IMR-90 (cell line): ENCODE measurements around the gene PRR9. TPM values are rescaled to one million over a fixed set of nuclear protein-coding genes. Genes with fewer than 3 reads are reported as not detected.

Source experiments
- ATAC-seq: fragments of 200-7000 bp; cut with Tn5 transposase; 2 replicates; pipeline ENCODE4 v1.9.1; 2020; ENCODE audit warnings: low read depth, mild to moderate bottlenecking, moderate library complexity
- BruUV-seq: library from RNA; stranded (reverse); fragments of 400-500 nt; replicated peaks from 2 replicates; lab custom pipeline; 2021; lab: Mats Ljungman, UMichigan
- CTCF ChIA-PET: fragments of 300-600 bp; formaldehyde crosslinking; extraction: SDS; loops from one replicate; lab custom pipeline; 2021; ENCODE audit warnings: antibody characterized with exemption; lab: Yijun Ruan, JAX
- POLR2A ChIA-PET: fragments of 300-600 bp; sonication (Branson Sonifier 250); formaldehyde crosslinking; loops from one replicate; lab custom pipeline; 2022; ENCODE audit warnings: antibody characterized with exemption; ENCODE audit not compliant: unreplicated experiment; lab: Charles Lee
- DNase-seq: peaks from one replicate; pipeline ENCODE4 v3.0.0; 2013
- H2AFZ ChIP-seq: replicated peaks from 2 replicates; pipeline ENCODE3; 2013; ENCODE audit warnings: low read length, mild to moderate bottlenecking; ENCODE audit not compliant: poor library complexity
- H2AK5ac ChIP-seq: 2 replicates; pipeline ENCODE4 v1.6.1; 2013; ENCODE audit warnings: low read depth, low read length, inconsistent platforms
- H2AK9ac ChIP-seq: replicated peaks from 2 replicates; pipeline ENCODE3; 2013; ENCODE audit warnings: mild to moderate bottlenecking, low read depth, low read length, moderate library complexity; ENCODE audit not compliant: poor library complexity
- H2BK120ac ChIP-seq: 2 replicates; pipeline ENCODE4 v1.6.1; 2013; ENCODE audit warnings: low read depth, low read length, inconsistent platforms
- H2BK15ac ChIP-seq: 3 replicates; pipeline ENCODE4 v1.6.1; 2013; ENCODE audit warnings: low read depth, low read length, inconsistent platforms
- H2BK20ac ChIP-seq: 2 replicates; pipeline ENCODE4 v1.6.1; 2013; ENCODE audit warnings: low read depth, mild to moderate bottlenecking, inconsistent platforms, low read length, moderate library complexity
- H2BK5ac ChIP-seq: 2 replicates; pipeline ENCODE4 v1.6.1; 2013; ENCODE audit warnings: mild to moderate bottlenecking, low read depth, low read length, inconsistent platforms; ENCODE audit not compliant: poor library complexity, severe bottlenecking
- H3K14ac ChIP-seq: replicated peaks from 2 replicates; pipeline ENCODE4 v1.6.1; 2013; ENCODE audit warnings: low read depth, low read length, inconsistent platforms
- H3K18ac ChIP-seq: 2 replicates; pipeline ENCODE4 v1.6.1; 2013; ENCODE audit warnings: low read depth, low read length, control low read depth
- H3K23ac ChIP-seq: 2 replicates; pipeline ENCODE4 v1.6.1; 2013; ENCODE audit warnings: low read depth, low read length, inconsistent platforms
- H3K27ac ChIP-seq: 2 replicates; pipeline ENCODE4 v1.5.1; 2013; ENCODE audit warnings: mild to moderate bottlenecking, control low read depth, low read length; ENCODE audit not compliant: insufficient read depth
- H3K27me3 ChIP-seq: 2 replicates; pipeline ENCODE4 v1.6.1; 2013; ENCODE audit warnings: low read length; ENCODE audit not compliant: control insufficient read depth, insufficient read depth
- H3K36me3 ChIP-seq: 2 replicates; pipeline ENCODE4 v1.6.1; 2013; ENCODE audit warnings: low read length, mixed read lengths; ENCODE audit not compliant: control insufficient read depth, insufficient read depth
- H3K4ac ChIP-seq: 2 replicates; pipeline ENCODE4 v1.6.1; 2013; ENCODE audit warnings: low read depth, low read length, inconsistent platforms
- H3K4me1 ChIP-seq: 2 replicates; pipeline ENCODE4 v1.6.1; 2013; ENCODE audit warnings: low read length, mixed read lengths; ENCODE audit not compliant: control insufficient read depth, insufficient read depth
- H3K4me2 ChIP-seq: 2 replicates; pipeline ENCODE4 v1.6.1; 2013; ENCODE audit warnings: low read depth, mild to moderate bottlenecking, control low read depth, low read length, moderate library complexity
- H3K4me3 ChIP-seq: 2 replicates; pipeline ENCODE4 v1.5.1; 2013; ENCODE audit warnings: low read depth, mild to moderate bottlenecking, control low read depth, low read length, moderate library complexity; ENCODE audit not compliant: insufficient read depth
- H3K56ac ChIP-seq: 2 replicates; pipeline ENCODE4 v1.6.1; 2013; ENCODE audit warnings: low read length, inconsistent platforms; ENCODE audit not compliant: insufficient read depth; ENCODE audit errors: extremely low read depth
- H3K79me1 ChIP-seq, 2 experiments: 2 replicates each; pipeline ENCODE4 v1.6.1; 2013; ENCODE audit warnings: low read length in 2 of 2, inconsistent platforms in 1 of 2, low read depth in 1 of 2
- H3K9ac ChIP-seq: 2 replicates; pipeline ENCODE4 v1.6.1; 2013; ENCODE audit warnings: low read depth, low read length, control low read depth
- H3K9me1 ChIP-seq: 2 replicates; pipeline ENCODE4 v1.6.1; 2013; ENCODE audit warnings: low read length, inconsistent platforms; ENCODE audit not compliant: insufficient read depth
- H3K9me3 ChIP-seq: 2 replicates; pipeline ENCODE4 v1.6.1; 2013; ENCODE audit warnings: low read length; ENCODE audit not compliant: control insufficient read depth, insufficient read depth
- H4K20me1 ChIP-seq: 2 replicates; pipeline ENCODE4 v1.6.1; 2013; ENCODE audit warnings: low read length, inconsistent platforms; ENCODE audit not compliant: insufficient read depth
- H4K5ac ChIP-seq: 2 replicates; pipeline ENCODE4 v1.6.1; 2013; ENCODE audit warnings: mild to moderate bottlenecking, low read depth, low read length, control low read depth
- H4K8ac ChIP-seq, 2 experiments: 2 replicates each; pipeline ENCODE4 v1.6.1; 2013; ENCODE audit warnings: low read depth in 2 of 2, low read length in 2 of 2, control low read depth in 1 of 2, inconsistent platforms in 1 of 2
- H4K91ac ChIP-seq: 2 replicates; pipeline ENCODE4 v1.6.1; 2013; ENCODE audit warnings: low read depth, low read length, inconsistent platforms; ENCODE audit not compliant: insufficient read depth
- BHLHE40 ChIP-seq: fragments of 150-350 bp; IDR thresholded peaks from 2 replicates; pipeline ENCODE4 v1.6.1; 2016; ENCODE audit warnings: mild to moderate bottlenecking, low read depth, low read length
- CEBPB ChIP-seq: IDR thresholded peaks from 2 replicates; pipeline ENCODE4 v1.6.1; 2012; ENCODE audit warnings: low read depth, low read length, improper control_type of control experiment
- CHD1 ChIP-seq: IDR thresholded peaks from 2 replicates; pipeline ENCODE4 v1.6.1; 2012; ENCODE audit warnings: low read depth, low read length, improper control_type of control experiment
- CTCF ChIP-seq: conservative IDR thresholded peaks from 2 replicates; pipeline ENCODE4 v1.5.1; 2012; ENCODE audit warnings: mild to moderate bottlenecking, low read depth, low read length, improper control_type of control experiment
- ELK1 ChIP-seq: fragments of 150-350 bp; IDR thresholded peaks from 2 replicates; pipeline ENCODE4 v1.6.1; 2016; ENCODE audit warnings: low read depth, mild to moderate bottlenecking, low read length, moderate library complexity, borderline replicate concordance
- MAFK ChIP-seq: IDR thresholded peaks from 2 replicates; pipeline ENCODE4 v1.6.1; 2012; ENCODE audit warnings: low read depth, low read length, improper control_type of control experiment
- MAZ ChIP-seq: IDR thresholded peaks from 2 replicates; pipeline ENCODE4 v1.6.1; 2012; ENCODE audit warnings: low read depth, mild to moderate bottlenecking, low read length, improper control_type of control experiment, moderate library complexity, borderline replicate concordance
- MXI1 ChIP-seq: IDR thresholded peaks from 2 replicates; pipeline ENCODE4 v1.6.1; 2012; ENCODE audit warnings: low read depth, mild to moderate bottlenecking, low read length, moderate library complexity, borderline replicate concordance
- NFE2L2 ChIP-seq: fragments of 150-350 bp; IDR thresholded peaks from 2 replicates; pipeline ENCODE4 v1.6.1; 2016; ENCODE audit warnings: low read depth, mild to moderate bottlenecking, low read length
- POLR2A ChIP-seq: IDR thresholded peaks from 2 replicates; pipeline ENCODE4 v1.6.1; 2012; ENCODE audit warnings: mild to moderate bottlenecking, low read depth, low read length
- RAD21 ChIP-seq: IDR thresholded peaks from 2 replicates; pipeline ENCODE4 v1.6.1; 2012; ENCODE audit warnings: low read length, improper control_type of control experiment
- SMC3 ChIP-seq: fragments of 150-350 bp; IDR thresholded peaks from 2 replicates; pipeline ENCODE4 v1.6.1; 2016; ENCODE audit warnings: low read depth, mild to moderate bottlenecking, antibody characterized with exemption, low read length, moderate library complexity
- WGBS, 2 experiments: methylation state at CpG; one replicate each; pipeline versions ENCODE4 v1.1.5 to v1.1.7; 2013; ENCODE audit warnings: missing lambda C conversion rate in 2 of 2; ENCODE audit not compliant: insufficient read length in 1 of 2; ENCODE audit errors: extremely low coverage in 2 of 2; 5-methylcytosine and 5-hydroxymethylcytosine counted together
- dilution Hi-C: fragments of 300-500 bp; cut with HindIII; formaldehyde crosslinking; loops from one replicate; pipeline ENCODE4 v1.14.3; 2018; ENCODE audit warnings: low sequenced_read_pairs; ENCODE audit not compliant: unreplicated experiment
- in situ Hi-C: fragments of 300-500 bp; cut with MboI; formaldehyde crosslinking; loops from 3 replicates; pipeline ENCODE4 v1.14.3; 2019; ENCODE audit warnings: low sequenced_read_pairs, inconsistent platforms, mixed read lengths
- intact Hi-C: fragments of 100-400 bp; cut with micrococcal nuclease; formaldehyde crosslinking; loops from 2 replicates; pipeline ENCODE4 v1.10.0; 2022
- polyA plus RNA-seq, 3 experiments: library from polyadenylated mRNA; depleted of rRNA; stranded (reverse); fragments of >200 nt; gene quantifications; 2 replicates each; pipeline ENCODE4 v1.2.3, GENCODE V29; 2012; ENCODE audit warnings: low replicate concordance in 1 of 3
- total RNA-seq: library from RNA; depleted of rRNA; stranded (reverse); fragments of >200 nt; gene quantifications from 2 replicates; pipeline ENCODE4 v1.2.3, GENCODE V29; 2012

The PRR9 gene
- total and polyA plus RNA-seq, 2 of the 4 experiments (the other 2 are of a cell fraction) = not detected

GRCh38 chr1:153251087-153251486 lies 33.7 kb downstream of the PRR9 start:
- CTCF ChIA-PET = interaction anchor here (0.6 kb wide), 1 partner anchor 19 kb away, joined by 3 read pairs; no protein-coding TSS in a partner anchor
- no peaks in the 10 kb centered on the region for H3K79me1 ChIP-seq
- no peaks in the 10 kb centered on the region for H3K9me3 ChIP-seq
- no peak overlapping the region for H3K4me3 ChIP-seq
- no peak overlapping the region for H3K4ac ChIP-seq
- no peaks in the 10 kb centered on the region for H3K27me3 ChIP-seq
- H2BK5ac ChIP-seq = no peak overlapping the region
- no peak overlapping the region for H2AK9ac ChIP-seq
- no peak for DNase-seq
- no peak overlapping the region for H3K14ac ChIP-seq
- H3K23ac ChIP-seq = no peak overlapping the region
- no peaks in the 10 kb centered on the region for H3K9me1 ChIP-seq
- no peak overlapping the region for H2BK120ac ChIP-seq
- H2BK20ac ChIP-seq = no peak overlapping the region
- POLR2A ChIA-PET = no interaction called here
- intact Hi-C loops = no loop called here
- dilution Hi-C loops = no loop called here
- no peak overlapping the region for H4K5ac ChIP-seq
- no peak for ATAC-seq
- no peak overlapping the region for H3K18ac ChIP-seq
- H3K4me1 ChIP-seq = no peaks in the 10 kb centered on the region
- H4K20me1 ChIP-seq = no peaks in the 10 kb centered on the region
- H3K4me2 ChIP-seq = no peak overlapping the region
- no peak for TF ChIP-seq MAFK
- TF ChIP-seq CTCF = no peak
- no peak for TF ChIP-seq SMC3
- no peak for TF ChIP-seq RAD21
- no peak for TF ChIP-seq MAZ
- TF ChIP-seq BHLHE40 = no peak
- no peak for TF ChIP-seq ELK1
- no peak for TF ChIP-seq CHD1
- TF ChIP-seq NFE2L2 = no peak
- TF ChIP-seq POLR2A = no peak
- TF ChIP-seq CEBPB = no peak
- TF ChIP-seq MXI1 = no peak
- in situ Hi-C loops = no loop called here
- BruUV-seq = no TSS peak
- no peak overlapping the region for H3K56ac ChIP-seq
- no peak overlapping the region for H4K8ac ChIP-seq
- WGBS, 2 experiments = 71% methylated on average over 1 of the region's 2 CpGs; no CpG with 5 or more reads in 1 of the 2 experiments
- H3K36me3 ChIP-seq = no peaks in the 10 kb centered on the region
- no peak overlapping the region for H3K9ac ChIP-seq
- H2AK5ac ChIP-seq = no peak overlapping the region
- no peak overlapping the region for H2BK15ac ChIP-seq
- no peak overlapping the region for H4K91ac ChIP-seq
- no peak overlapping the region for H3K27ac ChIP-seq
- H2AFZ ChIP-seq = no peak overlapping the region
